ENCODE results near the gene C11orf52.

Gene C11orf52

GRCh38 chr11:111916768-111917167, 1.9 kb upstream of the C11orf52 start (continued):
- no peak for TF ChIP-seq ZNF518A (tag by site-specific recombination; conservative IDR thresholded peaks at IDR 0.05; ENCODE audit: low read depth)

GRCh38 chr11:111917312-111917711, 1.4 kb upstream of the C11orf52 start:
- TF ChIP-seq OVOL3 (tag by site-specific recombination; IDR thresholded peaks at IDR 0.05) = no peak
- CTCF ChIA-PET = interaction anchor here (1.8 to 1.9 kb wide), 2 partner anchors 9 to 14 kb away, joined by 8 read pairs; no protein-coding TSS in a partner anchor
- H3K4me1 ChIP-seq (ENCODE audit: control insufficient read depth, insufficient read depth, low read length) = no peaks in the 10 kb centered on the region
- no peaks in the 10 kb centered on the region for H3K36me3 ChIP-seq (ENCODE audit: control insufficient read depth in 2 of 2, insufficient read depth in 1 of 2, low read length in 2 of 2)
- no peaks in the 10 kb centered on the region for H3K9me3 ChIP-seq (ENCODE audit: control insufficient read depth, insufficient read depth, low read depth, low read length)
- no peak overlapping the region for H3K4me3 ChIP-seq (ENCODE audit: low read depth, low read length)
- H3K27ac ChIP-seq (ENCODE audit: extremely low read depth, low read depth, low read length) = no peak overlapping the region
- POLR2A ChIA-PET = no interaction called here

GRCh38 chr11:111917788-111918187, 925 bp upstream of the C11orf52 start:
- H3K36me3 ChIP-seq (ENCODE audit: control insufficient read depth in 2 of 2, insufficient read depth in 1 of 2, low read length in 2 of 2) = no peaks in the 10 kb centered on the region
- H3K4me1 ChIP-seq (ENCODE audit: control insufficient read depth, insufficient read depth, low read length) = no peaks in the 10 kb centered on the region
- POLR2A ChIA-PET = interaction anchor here (1.6 kb wide), 1 partner anchor 9 kb away, joined by 16 read pairs; no protein-coding TSS in a partner anchor
- CTCF ChIA-PET = interaction anchor here (1.8 to 1.9 kb wide), 2 partner anchors 9 to 14 kb away, joined by 8 read pairs; no protein-coding TSS in a partner anchor
- no peak overlapping the region for H3K4me3 ChIP-seq (ENCODE audit: low read depth, low read length)
- H3K9me3 ChIP-seq (ENCODE audit: control insufficient read depth, insufficient read depth, low read depth, low read length) = no peaks in the 10 kb centered on the region
- no peak overlapping the region for H3K27ac ChIP-seq (ENCODE audit: extremely low read depth, low read depth, low read length)
- TF ChIP-seq ATF2 (tag by site-specific recombination; IDR thresholded peaks at IDR 0.05; ENCODE audit: low read depth) (no peak), ZNF660 (tag by site-specific recombination; IDR thresholded peaks at IDR 0.05) (no peak), ZNF140 (tag by site-specific recombination; IDR thresholded peaks at IDR 0.05) (no peak), OSR2 (tag by site-specific recombination; IDR thresholded peaks at IDR 0.05) (no peak), ZNF549 (tag by site-specific recombination; IDR thresholded peaks at IDR 0.05) (no peak), KLF9 (tag by site-specific recombination; IDR thresholded peaks at IDR 0.05; ENCODE audit: low read depth) (no peak), ZSCAN30 (tag by site-specific recombination; IDR thresholded peaks at IDR 0.05) (no peak), GFI1B (tag by site-specific recombination; IDR thresholded peaks at IDR 0.05) (no peak), ZNF777 (tag by site-specific recombination; IDR thresholded peaks at IDR 0.05; ENCODE audit: borderline replicate concordance) (no peak), ZFP69B (tag by site-specific recombination; IDR thresholded peaks at IDR 0.05) (no peak), ZNF580 (tag by site-specific recombination; IDR thresholded peaks at IDR 0.05) (no peak), ZNF362 (tag by site-specific recombination; IDR thresholded peaks at IDR 0.05) (no peak), ZNF19 (tag by site-specific recombination; IDR thresholded peaks at IDR 0.05; ENCODE audit: low read depth) (no peak), ZNF623 (tag by site-specific recombination; IDR thresholded peaks at IDR 0.05) (no peak), ZNF561 (tag by site-specific recombination; IDR thresholded peaks at IDR 0.05; ENCODE audit: borderline replicate concordance) (no peak)

Data from HEK293 (cell line).